Measurements from ENCODE around the gene CHST5.
"Not testable (repeated sequence)": the region's sequence is repeated elsewhere in the genome, so short reads cannot be mapped to it uniquely, and the experiment has no call there.

DNA sequence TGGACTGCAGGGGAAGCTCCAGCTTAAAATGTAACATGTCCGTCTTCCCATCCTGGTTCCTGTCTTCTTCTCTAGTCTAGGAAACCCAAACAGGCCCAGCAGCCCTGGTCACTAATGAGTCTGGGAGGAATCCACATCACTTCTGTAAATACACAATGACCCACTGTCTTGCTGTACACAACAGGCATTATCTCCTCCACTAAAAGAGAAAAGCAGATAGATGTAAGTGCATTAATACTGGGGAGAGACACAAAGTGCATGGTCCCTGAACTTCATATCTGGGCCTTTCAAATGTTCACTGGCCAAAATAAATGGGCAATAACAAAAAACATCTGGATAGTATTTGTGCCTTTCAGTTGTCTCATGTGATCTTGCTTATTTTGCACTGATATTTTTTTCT lies 10.0 kb upstream of the CHST5 start:
- TF ChIP-seq, protein P1, sequence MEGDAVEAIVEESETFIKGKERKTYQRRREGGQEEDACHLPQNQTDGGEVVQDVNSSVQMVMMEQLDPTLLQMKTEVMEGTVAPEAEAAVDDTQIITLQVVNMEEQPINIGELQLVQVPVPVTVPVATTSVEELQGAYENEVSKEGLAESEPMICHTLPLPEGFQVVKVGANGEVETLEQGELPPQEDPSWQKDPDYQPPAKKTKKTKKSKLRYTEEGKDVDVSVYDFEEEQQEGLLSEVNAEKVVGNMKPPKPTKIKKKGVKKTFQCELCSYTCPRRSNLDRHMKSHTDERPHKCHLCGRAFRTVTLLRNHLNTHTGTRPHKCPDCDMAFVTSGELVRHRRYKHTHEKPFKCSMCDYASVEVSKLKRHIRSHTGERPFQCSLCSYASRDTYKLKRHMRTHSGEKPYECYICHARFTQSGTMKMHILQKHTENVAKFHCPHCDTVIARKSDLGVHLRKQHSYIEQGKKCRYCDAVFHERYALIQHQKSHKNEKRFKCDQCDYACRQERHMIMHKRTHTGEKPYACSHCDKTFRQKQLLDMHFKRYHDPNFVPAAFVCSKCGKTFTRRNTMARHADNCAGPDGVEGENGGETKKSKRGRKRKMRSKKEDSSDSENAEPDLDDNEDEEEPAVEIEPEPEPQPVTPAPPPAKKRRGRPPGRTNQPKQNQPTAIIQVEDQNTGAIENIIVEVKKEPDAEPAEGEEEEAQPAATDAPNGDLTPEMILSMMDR (IDR thresholded peaks at IDR 0.05; ENCODE audit: poor library complexity), result not testable (repeated sequence)
- TF ChIP-seq EZH2 (IDR thresholded peaks at IDR 0.05; ENCODE audit: borderline replicate concordance), result not testable (repeated sequence)

Measured in hepatocyte (in vitro differentiated cells).